ENCODE measurements around the gene SOX9. TPM values are rescaled to one million over a fixed set of nuclear protein-coding genes. Genes with fewer than 3 reads are reported as not detected.

Gene SOX9
- total and polyA plus RNA-seq, 4 donors: 0.42 to 1.7 (median 0.99) TPM

- peak overlapping the region in 2 of 3 donors; percentile 49 to 53 for H3K4me3 ChIP-seq (ENCODE audit: low read depth in 1 of 3, low read length in 3 of 3)
- WGBS: 6% methylated on average over 24 of the region's 24 CpGs
- peak; percentile 61 for DNase-seq (ENCODE audit: low spot score)
Observed at GRCh38 chr17:72118335-72119076, 2.3 kb upstream of the SOX9 start.

GRCh38 chr17:72119077-72119872, 1.5 kb upstream of the SOX9 start:
- Histone ChIP-seq H3K27ac (ENCODE audit: low read depth in 1 of 2, low read length in 2 of 2) (peak overlapping the region; percentile 46 to 62), H3K4me3 (ENCODE audit: low read depth in 1 of 3, low read length in 3 of 3) (peak overlapping the region in 2 of 3 donors; percentile 39 to 57), H3K4me1 (ENCODE audit: control insufficient read depth in 4 of 4, insufficient read depth in 4 of 4, low read length in 3 of 4) (peaks cover 15 to 55% (median 34%) of the 10 kb centered on the region in 4 donors), H3K36me3 (ENCODE audit: control insufficient read depth in 4 of 4, insufficient read depth in 3 of 4, low read depth in 1 of 4, low read length in 3 of 4) (no peaks in the 10 kb centered on the region), H3K27me3 (ENCODE audit: control insufficient read depth in 4 of 4, insufficient read depth in 4 of 4, low read length in 3 of 4) (peaks cover 0 to 23% (median 8%) of the 10 kb centered on the region in 4 donors), H3K9ac (ENCODE audit: low read depth in 1 of 2, low read length in 2 of 2) (peak overlapping the region in 1 of 2 donors; percentile 11), H3K9me3 (ENCODE audit: control insufficient read depth in 4 of 4, low read length in 3 of 4) (no peaks in the 10 kb centered on the region)
- DNase-seq (ENCODE audit: low spot score): no peak
- 13% methylated on average over 22 of the region's 22 CpGs for WGBS
- TF ChIP-seq TAF1 (conservative IDR thresholded peaks at IDR 0.05) (no peak), YY1 (IDR thresholded peaks at IDR 0.05) (no peak), ZBTB33 (IDR thresholded peaks at IDR 0.05) (no peak), SP1 (IDR thresholded peaks at IDR 0.05) (no peak), FOXA1 (IDR thresholded peaks at IDR 0.05) (no peak), JUND (IDR thresholded peaks at IDR 0.05) (no peak), CTCF (IDR thresholded peaks at IDR 0.05; ENCODE audit: low read depth, low read length, missing input control) (no peak), EGR1 (IDR thresholded peaks at IDR 0.05; ENCODE audit: low read depth in 2 of 2) (no peak), NR2F2 (IDR thresholded peaks at IDR 0.05) (no peak)

More at GRCh38 chr17:72118335-72119076, 2.3 kb upstream of the SOX9 start:
- Histone ChIP-seq H3K36me3 (ENCODE audit: control insufficient read depth in 4 of 4, insufficient read depth in 3 of 4, low read depth in 1 of 4, low read length in 3 of 4) (no peaks in the 10 kb centered on the region), H3K27ac (ENCODE audit: low read depth in 1 of 2, low read length in 2 of 2) (no peak overlapping the region), H3K9me3 (ENCODE audit: control insufficient read depth in 4 of 4, low read length in 3 of 4) (no peaks in the 10 kb centered on the region), H3K4me1 (ENCODE audit: control insufficient read depth in 4 of 4, insufficient read depth in 4 of 4, low read length in 3 of 4) (peaks cover 15 to 55% (median 34%) of the 10 kb centered on the region in 4 donors), H3K9ac (ENCODE audit: low read depth in 1 of 2, low read length in 2 of 2) (peak overlapping the region in 1 of 2 donors; percentile 11), H3K27me3 (ENCODE audit: control insufficient read depth in 4 of 4, insufficient read depth in 4 of 4, low read length in 3 of 4) (peaks cover 0 to 23% (median 8%) of the 10 kb centered on the region in 4 donors)
- TF ChIP-seq TAF1 (conservative IDR thresholded peaks at IDR 0.05) (no peak), HNF4A (conservative IDR thresholded peaks at IDR 0.05) (peak in 1 of 2 donors; percentile 3), CTCF (IDR thresholded peaks at IDR 0.05; ENCODE audit: low read depth, low read length, missing input control) (peak; percentile 90), RAD21 (IDR thresholded peaks at IDR 0.05) (peak; percentile 92 to 96)
